Loucy (cell line): ENCODE results near the gene F7.

Source experiments
- CTCF ChIP-seq: fragments of 200-600 bp; sonication (generic); conservative IDR thresholded peaks from 2 replicates; pipeline ENCODE4 v1.5.1; 2014; ENCODE audit warnings: mild to moderate bottlenecking, antibody characterized with exemption, low read length
- EZH2phosphoT487 ChIP-seq: fragments of 200-600 bp; IDR thresholded peaks from 2 replicates; pipeline ENCODE4 v1.6.1; 2018; ENCODE audit warnings: antibody characterized with exemption, mild to moderate bottlenecking, moderate library complexity, borderline replicate concordance

GRCh38 chr13:113077953-113078901 is 27.4 kb upstream of the F7 start:
- TF ChIP-seq CTCF (no peak), EZH2phosphoT487 (no peak)
